Fibroblast of lung (primary cell): ENCODE measurements around the gene DCLK2.

ENCODE experiments used
- EZH2 ChIP-seq: IDR thresholded peaks from 2 replicates; pipeline ENCODE4 v1.5.1; 2012; ENCODE audit warnings: low read length, control low read depth, mild to moderate bottlenecking; ENCODE audit errors: missing control alignments
- TF ChIP-seq, protein P1 (sequence below), 2 donors: IDR thresholded peaks in 1 of 2; conservative IDR thresholded peaks in 1 of 2; 1 replicate in 1 of 2; 2 replicates in 1 of 2; pipeline ENCODE4 v1.5.1; 2011 to 2012; ENCODE audit warnings: low read length in 2 of 2, control low read depth in 1 of 2, inconsistent platforms in 1 of 2, low read depth in 1 of 2, mild to moderate bottlenecking in 1 of 2

DNA sequence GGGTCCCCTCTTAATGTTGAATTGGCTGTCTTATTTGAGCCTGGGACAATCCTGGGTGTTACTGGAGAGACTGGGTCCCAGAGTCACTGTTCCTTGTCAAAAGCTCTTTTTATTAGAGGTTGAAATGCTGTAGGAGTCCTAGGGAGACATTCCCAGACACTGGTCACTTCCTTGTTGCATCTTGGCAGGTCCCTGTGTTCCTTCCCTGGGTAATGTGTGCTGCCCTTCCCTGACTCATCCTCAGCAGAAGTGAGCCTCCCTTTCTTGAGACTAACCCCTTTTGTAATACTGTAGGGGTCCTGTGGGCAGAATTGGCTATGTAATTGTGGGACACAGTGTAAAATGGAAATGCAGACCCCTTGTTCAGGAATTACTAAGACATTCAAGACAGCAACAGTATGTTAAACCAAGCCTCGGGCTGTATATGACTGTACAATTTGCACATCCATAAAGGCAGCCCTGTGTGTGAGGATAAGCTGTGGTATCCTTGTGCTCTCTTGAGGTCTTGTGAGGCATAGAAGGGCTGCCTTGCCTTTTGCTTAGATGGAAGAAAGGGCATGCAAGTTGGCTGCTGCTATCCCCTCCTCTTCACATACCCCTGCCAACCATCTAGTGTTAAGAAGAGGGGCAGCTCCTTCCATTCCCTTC, 53.5 kb downstream of the DCLK2 start:
- TF ChIP-seq, protein P1, sequence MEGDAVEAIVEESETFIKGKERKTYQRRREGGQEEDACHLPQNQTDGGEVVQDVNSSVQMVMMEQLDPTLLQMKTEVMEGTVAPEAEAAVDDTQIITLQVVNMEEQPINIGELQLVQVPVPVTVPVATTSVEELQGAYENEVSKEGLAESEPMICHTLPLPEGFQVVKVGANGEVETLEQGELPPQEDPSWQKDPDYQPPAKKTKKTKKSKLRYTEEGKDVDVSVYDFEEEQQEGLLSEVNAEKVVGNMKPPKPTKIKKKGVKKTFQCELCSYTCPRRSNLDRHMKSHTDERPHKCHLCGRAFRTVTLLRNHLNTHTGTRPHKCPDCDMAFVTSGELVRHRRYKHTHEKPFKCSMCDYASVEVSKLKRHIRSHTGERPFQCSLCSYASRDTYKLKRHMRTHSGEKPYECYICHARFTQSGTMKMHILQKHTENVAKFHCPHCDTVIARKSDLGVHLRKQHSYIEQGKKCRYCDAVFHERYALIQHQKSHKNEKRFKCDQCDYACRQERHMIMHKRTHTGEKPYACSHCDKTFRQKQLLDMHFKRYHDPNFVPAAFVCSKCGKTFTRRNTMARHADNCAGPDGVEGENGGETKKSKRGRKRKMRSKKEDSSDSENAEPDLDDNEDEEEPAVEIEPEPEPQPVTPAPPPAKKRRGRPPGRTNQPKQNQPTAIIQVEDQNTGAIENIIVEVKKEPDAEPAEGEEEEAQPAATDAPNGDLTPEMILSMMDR (conservative IDR thresholded peaks at IDR 0.05 in 1 of 2, IDR thresholded peaks at IDR 0.05 in 1 of 2; ENCODE audit: low read depth in 1 of 2, low read length in 2 of 2) = no peak
- no peak for TF ChIP-seq EZH2
